ENCODE measurements around the gene TDRD1.

DNA sequence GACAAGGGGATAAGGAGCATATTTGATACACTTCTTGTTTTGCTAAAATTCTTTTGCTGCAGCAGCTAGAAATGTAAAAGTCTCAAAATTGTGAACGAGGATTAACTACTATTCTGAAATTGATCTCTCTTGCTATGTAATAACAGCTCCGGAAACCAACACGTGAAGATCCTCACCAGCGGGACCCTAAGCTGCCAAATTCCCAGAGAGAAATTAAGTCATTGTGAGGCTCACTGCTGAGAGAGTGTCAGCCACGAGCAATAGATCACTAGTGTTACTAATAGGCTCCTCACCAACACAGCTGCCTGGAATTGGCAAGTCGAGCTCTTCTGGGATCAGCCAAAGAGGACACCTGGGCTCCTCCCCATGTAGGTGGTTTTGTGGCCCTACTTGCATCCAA lies 54.3 kb downstream of the TDRD1 start:
- TF ChIP-seq POLR2A (IDR thresholded peaks at IDR 0.05): no peak
- TF ChIP-seq, protein P1, sequence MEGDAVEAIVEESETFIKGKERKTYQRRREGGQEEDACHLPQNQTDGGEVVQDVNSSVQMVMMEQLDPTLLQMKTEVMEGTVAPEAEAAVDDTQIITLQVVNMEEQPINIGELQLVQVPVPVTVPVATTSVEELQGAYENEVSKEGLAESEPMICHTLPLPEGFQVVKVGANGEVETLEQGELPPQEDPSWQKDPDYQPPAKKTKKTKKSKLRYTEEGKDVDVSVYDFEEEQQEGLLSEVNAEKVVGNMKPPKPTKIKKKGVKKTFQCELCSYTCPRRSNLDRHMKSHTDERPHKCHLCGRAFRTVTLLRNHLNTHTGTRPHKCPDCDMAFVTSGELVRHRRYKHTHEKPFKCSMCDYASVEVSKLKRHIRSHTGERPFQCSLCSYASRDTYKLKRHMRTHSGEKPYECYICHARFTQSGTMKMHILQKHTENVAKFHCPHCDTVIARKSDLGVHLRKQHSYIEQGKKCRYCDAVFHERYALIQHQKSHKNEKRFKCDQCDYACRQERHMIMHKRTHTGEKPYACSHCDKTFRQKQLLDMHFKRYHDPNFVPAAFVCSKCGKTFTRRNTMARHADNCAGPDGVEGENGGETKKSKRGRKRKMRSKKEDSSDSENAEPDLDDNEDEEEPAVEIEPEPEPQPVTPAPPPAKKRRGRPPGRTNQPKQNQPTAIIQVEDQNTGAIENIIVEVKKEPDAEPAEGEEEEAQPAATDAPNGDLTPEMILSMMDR (IDR thresholded peaks at IDR 0.05): no peak

All from tibial nerve (tissue), 3 donors.